Uterus (tissue), 2 donors: Measurements from ENCODE around the gene SLC41A3.

Source experiments
- CTCF ChIP-seq, 4 experiments: fragments of 200-600 bp in 2 of 4; fragments of 450-650 bp in 2 of 4; sonication (generic) in 2 of 4; IDR thresholded peaks; one replicate each; pipeline ENCODE4 v1.5.1; 2016 to 2019; ENCODE audit warnings: antibody characterized with exemption in 4 of 4, mild to moderate bottlenecking in 2 of 4, moderate library complexity in 1 of 4
- POLR2A ChIP-seq, 2 donors: fragments of 450-650 bp; IDR thresholded peaks; one replicate each; pipeline ENCODE4 v1.6.1; 2016; ENCODE audit warnings: antibody characterized with exemption in 2 of 2, mild to moderate bottlenecking in 1 of 2, moderate library complexity in 1 of 2

- no peak for TF ChIP-seq CTCF (IDR thresholded peaks at IDR 0.05)
- no peak for TF ChIP-seq POLR2A (IDR thresholded peaks at IDR 0.05)
Measured at GRCh38 chr3:125960066-125960424, 123.9 kb downstream of the SLC41A3 start.
